ELF-1 (cell line): Measurements from ENCODE around the gene SLC39A3.

Experiments used
- DNase-seq: peaks from one replicate; pipeline ENCODE4 v3.0.0-alpha.2; 2016; ENCODE audit warnings: low read depth, low spot score

Gene SLC39A3

DNA sequence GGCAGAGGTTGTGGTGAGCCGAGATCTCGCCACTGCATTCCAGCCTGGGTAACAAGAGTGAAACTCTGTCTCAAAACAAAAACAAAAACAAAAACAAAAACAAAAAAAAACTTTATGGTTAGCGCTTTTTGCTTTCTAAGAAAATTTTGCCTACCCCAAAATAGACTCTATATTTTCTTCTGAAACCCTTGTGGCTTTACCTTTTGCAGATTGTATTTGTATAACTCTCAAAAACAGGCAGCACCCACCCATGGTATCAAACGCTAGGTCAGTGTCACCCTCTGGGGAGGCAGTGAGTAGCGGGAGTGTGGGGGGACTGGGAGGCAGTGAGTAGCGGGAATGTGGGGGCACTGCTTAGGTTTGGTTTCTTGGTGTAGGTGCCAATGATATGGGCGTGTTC, 7.5 kb upstream of the SLC39A3 start:
- no peak for DNase-seq

DNA sequence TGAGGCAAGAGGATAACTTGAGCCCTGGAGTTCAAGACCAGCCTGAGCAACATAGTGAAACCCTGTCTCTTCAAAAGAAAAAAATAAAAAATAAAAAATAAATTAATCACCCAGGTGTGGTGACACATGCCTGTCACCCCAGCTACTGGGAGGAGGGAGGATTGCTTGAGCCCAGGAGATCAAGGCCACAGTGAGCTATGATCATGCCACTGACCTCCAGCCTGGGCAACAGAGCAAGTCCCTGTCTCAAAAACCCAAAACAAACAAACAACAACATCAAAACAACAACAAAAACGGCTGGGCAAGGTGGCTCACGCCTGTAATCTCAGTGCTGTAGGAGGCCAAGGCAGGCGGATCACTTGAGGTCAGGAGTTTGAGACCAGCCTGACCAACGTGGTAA, 4.3 kb upstream of the SLC39A3 start:
- no peak for DNase-seq

DNA sequence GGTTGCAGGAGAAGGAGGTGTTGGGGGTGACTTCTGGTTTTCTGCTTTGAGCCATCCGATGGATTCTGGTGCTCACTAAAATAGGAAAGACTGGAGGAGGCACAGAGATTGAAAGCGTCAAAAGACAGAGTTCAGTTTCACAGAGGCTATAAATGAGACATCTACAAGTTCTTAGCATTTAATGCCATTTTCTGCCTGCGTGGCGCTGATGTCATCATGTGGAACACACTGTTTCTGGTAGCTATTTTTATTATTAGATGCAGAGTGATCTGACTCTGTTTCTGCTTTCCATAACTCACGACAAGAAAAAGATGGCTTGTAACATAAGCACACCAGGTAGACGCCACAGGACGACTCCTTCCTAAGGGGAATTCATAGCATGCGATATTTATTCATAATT, 3.3 kb upstream of the SLC39A3 start:
- no peak for DNase-seq

DNA sequence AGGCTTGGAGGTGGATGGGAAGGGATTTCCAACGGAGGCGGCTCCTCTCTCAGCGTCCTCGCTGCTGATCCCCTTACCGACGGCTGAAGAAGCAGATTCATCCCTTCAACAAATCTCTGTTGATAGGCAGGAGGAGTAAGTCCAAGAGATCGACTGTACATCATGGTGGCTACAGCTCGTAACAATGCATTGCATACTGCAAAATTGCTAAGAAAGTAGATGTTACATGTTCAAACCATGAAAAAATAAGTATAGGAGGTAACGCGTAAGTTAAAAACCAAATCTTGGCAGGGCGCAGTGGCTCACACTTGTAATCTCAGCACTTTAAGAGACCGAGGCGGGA, 468 bp upstream of the SLC39A3 start:
- DNase-seq: no peak

- DNase-seq: no peak
These were observed 3.1 kb downstream of the SLC39A3 start for GRCh38 chr19:2736550-2737190.

- no peak for DNase-seq
These were observed 4.4 kb downstream of the SLC39A3 start for GRCh38 chr19:2735374-2735773.

DNA sequence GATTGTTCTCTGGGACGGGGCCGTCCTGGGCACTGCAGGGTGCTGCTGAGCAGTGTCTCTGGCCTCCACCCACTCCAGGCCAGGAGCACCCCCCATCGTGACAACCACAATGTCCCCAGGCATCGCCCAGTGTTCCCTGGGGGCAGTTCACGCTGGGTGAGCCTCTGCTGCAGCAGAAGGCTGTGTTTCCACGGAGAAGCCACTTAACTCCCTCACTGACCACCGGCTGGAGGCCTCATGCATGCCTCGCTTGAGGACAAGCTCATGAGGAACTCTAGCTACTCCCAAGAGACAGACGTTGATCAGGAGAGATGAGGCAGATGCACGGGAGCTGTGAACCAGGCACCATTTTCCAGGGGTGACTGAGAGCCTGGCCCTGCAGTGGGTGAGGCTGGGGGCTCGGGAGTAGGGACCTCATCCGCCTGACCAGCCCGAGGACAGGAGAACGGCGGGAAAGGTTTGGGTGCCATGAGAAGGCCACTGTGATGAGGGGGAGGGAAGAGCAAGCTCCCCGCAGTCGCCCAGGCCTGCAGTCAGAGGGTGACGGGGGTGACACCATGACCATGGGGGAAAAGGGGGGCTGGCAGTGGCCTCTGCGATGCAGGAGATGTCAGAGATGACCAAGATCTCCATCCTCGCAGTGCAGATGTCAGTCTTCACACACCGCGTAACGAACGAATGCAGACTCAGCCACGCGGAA, 5.1 kb downstream of the SLC39A3 start:
- no peak for DNase-seq

GRCh38 chr19:2733930-2734588, 5.8 kb downstream of the SLC39A3 start:
- DNase-seq: no peak

- DNase-seq: no peak
These were observed 6.9 kb downstream of the SLC39A3 start for GRCh38 chr19:2732883-2733282.

DNA sequence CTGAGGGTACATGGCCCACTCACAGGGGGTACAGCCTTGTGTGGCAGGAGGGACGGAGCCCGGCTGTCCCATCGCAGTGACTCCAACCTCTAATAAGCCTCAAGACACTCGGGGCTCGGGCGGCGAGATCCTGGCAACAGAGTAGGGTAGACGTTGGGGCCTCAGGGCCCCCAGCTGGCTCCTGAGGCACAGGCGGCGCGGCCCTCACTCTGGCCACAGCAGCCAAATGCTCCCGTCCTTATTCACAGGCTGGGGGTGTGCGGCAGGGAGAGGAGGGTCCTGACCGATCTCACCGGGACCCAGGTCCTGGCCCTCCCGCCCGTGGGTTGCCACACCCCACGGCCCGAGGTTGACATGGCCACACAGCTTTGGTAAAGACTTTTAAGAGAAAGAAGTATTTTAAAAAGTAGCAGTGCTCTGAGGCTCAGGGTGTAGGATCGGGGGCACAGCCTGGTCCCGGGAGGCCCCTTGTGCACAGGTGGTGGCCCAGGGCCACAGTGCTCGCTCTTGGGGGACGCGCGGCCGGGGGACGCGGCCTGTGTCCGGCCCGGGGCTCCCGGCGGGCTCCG, 7.6 kb downstream of the SLC39A3 start:
- no peak for DNase-seq

DNA sequence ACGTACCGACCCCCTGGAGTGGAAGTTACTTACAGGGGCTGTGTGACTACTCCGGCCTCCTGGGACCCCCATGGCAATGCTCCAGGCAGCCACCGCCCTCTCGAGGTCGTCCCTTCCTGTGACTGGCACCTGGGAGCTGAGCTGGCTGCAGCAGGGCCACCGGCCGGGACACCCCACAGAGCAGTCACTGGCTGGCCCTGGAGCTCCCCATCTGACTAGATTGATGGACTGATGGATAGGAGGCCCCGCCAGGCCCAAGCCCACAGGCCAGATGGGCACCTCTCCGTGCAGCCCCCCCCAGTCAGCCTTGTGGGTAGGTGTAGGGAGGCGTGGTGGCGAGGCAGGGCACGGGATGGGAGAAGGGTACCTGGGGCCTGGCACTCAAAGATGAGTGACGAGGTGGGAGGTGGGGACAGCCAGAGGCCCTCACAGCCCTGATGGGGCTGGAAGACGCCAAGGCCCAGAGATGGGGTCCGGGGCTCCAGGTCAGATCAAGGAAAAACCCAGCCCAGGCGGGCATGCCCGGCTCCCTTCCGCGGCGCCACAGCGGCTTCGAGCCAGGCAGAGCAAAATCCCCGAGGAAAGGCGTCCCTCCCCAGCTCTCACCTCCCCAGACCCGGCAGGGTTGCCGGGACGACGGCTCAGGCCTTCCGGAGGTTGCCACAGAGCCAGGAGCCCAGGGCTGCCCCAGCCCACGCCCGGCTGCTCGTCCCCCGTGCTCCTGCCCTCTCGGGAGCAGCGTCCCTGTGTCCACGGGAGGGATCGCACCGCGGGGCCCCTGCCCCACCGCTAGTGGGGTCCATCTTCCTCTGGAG, 8.4 kb downstream of the SLC39A3 start:
- no peak for DNase-seq

GRCh38 chr19:2729943-2730818, 9.6 kb downstream of the SLC39A3 start:
- DNase-seq: no peak

DNA sequence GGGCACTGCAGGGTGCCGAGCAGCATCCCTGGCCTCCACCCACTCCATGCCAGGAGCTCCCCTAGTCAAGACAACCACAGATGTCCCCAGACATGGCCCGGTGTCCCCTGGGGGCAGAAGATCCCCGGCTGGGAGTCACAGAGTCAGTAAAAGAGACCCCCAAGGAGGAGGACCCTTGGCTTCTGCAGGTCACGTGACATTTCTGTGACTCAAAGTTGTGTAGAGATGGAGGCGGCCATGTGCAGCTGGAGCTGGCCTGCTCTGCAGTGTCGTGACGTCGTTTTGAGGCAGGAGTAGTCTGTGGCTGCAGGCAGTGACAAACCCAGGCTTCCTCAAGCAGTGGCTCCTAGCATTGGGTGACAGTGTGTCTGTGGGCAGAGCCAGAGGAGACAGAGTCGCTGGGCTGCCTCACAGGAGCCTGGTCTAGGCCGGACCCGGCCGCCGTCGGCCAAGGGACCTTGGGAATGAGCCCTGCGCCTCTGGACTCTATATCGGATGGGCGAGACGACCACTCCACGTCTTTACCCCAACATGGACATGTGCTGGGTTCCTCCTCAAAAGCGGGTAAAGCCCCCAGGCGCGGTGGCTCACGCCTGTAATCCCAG, 10.9 kb downstream of the SLC39A3 start:
- no peak for DNase-seq

DNA sequence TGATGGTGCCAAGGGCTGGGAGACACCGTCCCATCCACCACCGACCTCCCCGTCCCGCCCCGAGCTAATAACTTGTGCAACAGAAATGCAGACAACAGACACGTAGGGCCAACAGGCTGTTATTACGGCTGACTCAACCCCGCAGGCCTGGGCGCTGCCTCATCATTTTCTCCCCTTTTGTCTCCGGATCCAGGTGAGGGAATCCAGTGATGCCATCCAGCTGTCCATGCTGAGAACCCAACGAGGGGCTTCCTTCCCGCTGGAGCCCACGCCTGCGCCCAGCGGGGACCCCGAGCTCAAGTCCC, 12.2 kb downstream of the SLC39A3 start:
- peak; percentile 19 for DNase-seq

- DNase-seq: peak; percentile 70
These were observed 12.7 kb downstream of the SLC39A3 start for GRCh38 chr19:2726904-2727639.

DNA sequence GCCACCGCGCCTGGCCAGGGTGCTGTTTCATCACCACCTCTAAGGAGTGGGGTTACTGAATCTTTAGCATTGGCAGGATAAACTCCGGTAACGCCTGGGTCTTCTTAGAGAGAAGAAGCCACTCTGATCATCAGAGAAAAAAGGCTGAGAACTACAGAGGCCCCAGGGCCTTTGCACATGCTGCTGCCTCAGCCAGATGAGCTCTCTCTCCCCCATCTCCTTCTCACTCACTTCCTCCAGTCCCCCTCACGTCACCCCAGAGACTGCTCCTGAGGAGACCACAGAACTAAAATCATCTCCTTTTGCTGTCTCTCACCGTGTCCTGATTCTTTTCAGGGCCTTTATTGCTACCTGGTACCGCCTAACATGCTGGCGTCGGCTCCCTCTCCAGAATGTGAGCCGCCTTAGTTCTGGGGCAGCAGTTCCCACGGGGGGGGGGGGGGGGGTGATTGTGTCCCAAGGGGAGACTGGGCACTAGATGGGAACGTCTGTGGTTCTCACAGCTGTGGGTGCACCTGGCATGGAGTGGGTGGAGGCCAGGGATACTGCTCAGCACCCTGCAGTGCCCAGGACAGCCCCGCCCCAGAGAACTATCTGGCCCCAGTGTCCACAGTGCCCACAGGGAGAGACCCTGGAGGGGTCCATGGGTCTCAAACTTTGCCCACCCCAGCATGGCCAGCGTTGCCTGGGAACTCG, 13.5 kb downstream of the SLC39A3 start:
- no peak for DNase-seq

DNA sequence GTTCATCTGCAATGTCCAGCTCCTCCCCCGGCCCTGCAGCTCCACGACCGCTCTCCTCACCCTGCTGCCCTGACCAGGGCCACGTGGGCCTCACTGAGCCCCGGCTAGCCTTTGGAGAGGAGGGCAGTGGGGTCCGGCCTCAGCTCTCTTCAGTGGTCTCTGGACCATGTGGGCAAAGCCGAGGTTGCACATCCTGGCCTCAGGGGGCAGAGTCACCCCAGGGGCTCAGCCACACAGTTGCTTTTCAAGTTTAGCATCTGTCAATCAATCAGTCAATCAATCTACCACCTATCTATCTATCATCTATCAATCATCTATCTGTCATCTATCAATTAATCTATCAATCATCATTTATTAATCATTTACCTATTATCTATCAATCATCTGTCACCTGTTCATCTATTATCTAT, 15.7 kb downstream of the SLC39A3 start:
- no peak for DNase-seq

- DNase-seq: no peak
These were observed 16.1 kb downstream of the SLC39A3 start for GRCh38 chr19:2723747-2724146.

- no peak for DNase-seq
These were observed 16.5 kb downstream of the SLC39A3 start for GRCh38 chr19:2723345-2723715.
